HepG2 (cell line): Measurements from ENCODE around the gene PLAAT3. TPM values are rescaled to one million over a fixed set of nuclear protein-coding genes. Genes with fewer than 3 reads are reported as not detected.

Experiments used
- ARNT ChIP-seq: fragments of 450-650 bp; IDR thresholded peaks from 2 replicates; pipeline ENCODE4 v1.6.1; 2017
- CHD4 ChIP-seq: fragments of 200-600 bp; sonication (generic); IDR thresholded peaks from 2 replicates; pipeline ENCODE4 v1.7.0; 2017; ENCODE audit warnings: mild to moderate bottlenecking, low read length, borderline replicate concordance
- DRAP1 ChIP-seq: IDR thresholded peaks from 2 replicates; pipeline ENCODE4 v1.6.1; 2016; ENCODE audit warnings: missing genetic modification reagents, missing compliant biosample characterization
- EHMT2 ChIP-seq: fragments of 200-600 bp; sonication (generic); IDR thresholded peaks from 2 replicates; pipeline ENCODE4 v1.7.0; 2017; ENCODE audit warnings: antibody characterized with exemption, low read depth, low read length, borderline replicate concordance
- EP300 ChIP-seq, 3 experiments: sonication (generic) in 1 of 3; formaldehyde crosslinking in 1 of 3; IDR thresholded peaks; 2 replicates each; pipeline versions ENCODE4 v1.5.1 to v1.6.1; 2011 to 2020; ENCODE audit warnings: low read depth in 2 of 3, low read length in 2 of 3, borderline replicate concordance in 1 of 3, improper control_type of control experiment in 1 of 3, mild to moderate bottlenecking in 1 of 3, missing genetic modification reagents in 1 of 3, moderate library complexity in 1 of 3
- FOSL2 ChIP-seq: sonication (generic); formaldehyde crosslinking; IDR thresholded peaks from 2 replicates; pipeline ENCODE4 v1.4.0; 2020; ENCODE audit warnings: missing genetic modification reagents
- FOXJ3 ChIP-seq: sonication (generic); formaldehyde crosslinking; IDR thresholded peaks from 2 replicates; pipeline ENCODE4 v1.4.0; 2020; ENCODE audit warnings: missing genetic modification reagents, mild to moderate bottlenecking, borderline replicate concordance
- HDAC1 ChIP-seq: sonication (generic); formaldehyde crosslinking; IDR thresholded peaks from 2 replicates; pipeline ENCODE4 v1.5.1; 2020; ENCODE audit warnings: mild to moderate bottlenecking, missing genetic modification reagents
- IKZF5 ChIP-seq: IDR thresholded peaks from 2 replicates; pipeline ENCODE4 v1.6.1; 2018; ENCODE audit warnings: missing genetic modification reagents, mild to moderate bottlenecking, missing compliant biosample characterization
- KMT2A ChIP-seq: sonication (generic); formaldehyde crosslinking; IDR thresholded peaks from 2 replicates; pipeline ENCODE4 v1.4.0; 2020; ENCODE audit warnings: missing genetic modification reagents
- LCORL ChIP-seq, 2 experiments: fragments of 450-650 bp in 1 of 2; sonication (generic) in 1 of 2; formaldehyde crosslinking in 1 of 2; IDR thresholded peaks; 2 replicates each; pipeline versions ENCODE4 v1.5.0 to v1.6.1; 2017 to 2020; ENCODE audit warnings: antibody characterized with exemption in 1 of 2, missing genetic modification reagents in 1 of 2
- MAFF ChIP-seq: IDR thresholded peaks from 2 replicates; pipeline ENCODE4 v1.6.1; 2011; ENCODE audit warnings: low read depth, low read length, improper control_type of control experiment
- MEIS2 ChIP-seq: sonication (generic); formaldehyde crosslinking; IDR thresholded peaks from 2 replicates; pipeline ENCODE4 v1.9.0; 2021; ENCODE audit warnings: mild to moderate bottlenecking, missing genetic modification reagents
- MIER3 ChIP-seq: IDR thresholded peaks from 2 replicates; pipeline ENCODE4 v1.6.1; 2016; ENCODE audit warnings: missing compliant biosample characterization, borderline replicate concordance
- NFYB ChIP-seq: sonication (generic); formaldehyde crosslinking; IDR thresholded peaks from 2 replicates; pipeline ENCODE4 v1.4.0; 2020; ENCODE audit warnings: missing genetic modification reagents
- NR2F2 ChIP-seq: IDR thresholded peaks from 2 replicates; pipeline ENCODE4 v1.6.1; 2012; ENCODE audit warnings: low read depth, inconsistent platforms, borderline replicate concordance
- NR2F6 ChIP-seq, 2 experiments: IDR thresholded peaks; 2 replicates each; pipeline ENCODE4 v1.6.1; 2016; ENCODE audit warnings: antibody characterized with exemption in 1 of 2, mild to moderate bottlenecking in 1 of 2
- NR3C1 ChIP-seq: sonication (generic); formaldehyde crosslinking; IDR thresholded peaks from 2 replicates; pipeline ENCODE4 v1.4.0; 2020; ENCODE audit warnings: missing genetic modification reagents
- PITX1 ChIP-seq: sonication (generic); formaldehyde crosslinking; IDR thresholded peaks from 2 replicates; pipeline ENCODE4 v1.5.1; 2020; ENCODE audit warnings: mild to moderate bottlenecking, missing genetic modification reagents
- SP5 ChIP-seq: IDR thresholded peaks from 2 replicates; pipeline ENCODE4 v1.6.1; 2016; ENCODE audit warnings: low read depth, borderline replicate concordance
- ZNF225 ChIP-seq: sonication (generic); formaldehyde crosslinking; IDR thresholded peaks from 2 replicates; pipeline ENCODE4 v1.4.0; 2020; ENCODE audit warnings: mild to moderate bottlenecking, missing genetic modification reagents
- ZNF331 ChIP-seq: sonication (generic); formaldehyde crosslinking; IDR thresholded peaks from 2 replicates; pipeline ENCODE4 v1.4.0; 2020; ENCODE audit warnings: missing genetic modification reagents
- ZNF350 ChIP-seq: sonication (generic); formaldehyde crosslinking; IDR thresholded peaks from 2 replicates; pipeline ENCODE4 v1.4.0; 2020; ENCODE audit warnings: mild to moderate bottlenecking, low read depth, missing genetic modification reagents, borderline replicate concordance
- ZNF44 ChIP-seq: sonication (generic); formaldehyde crosslinking; IDR thresholded peaks from 2 replicates; pipeline ENCODE4 v1.5.1; 2020; ENCODE audit warnings: mild to moderate bottlenecking, missing genetic modification reagents
- polyA plus RNA-seq, 8 experiments: library from polyadenylated mRNA; depleted of rRNA in 3 of 8; stranded (reverse) in 7 of 8; unstranded in 1 of 8; fragments of >200 nt; fragmentation: Illumina TruSeq in 4 of 8; extraction: Trizol in 4 of 8; gene quantifications; 2 replicates each; pipeline versions ENCODE4 v1.2.1 to v1.2.3, GENCODE V29; 2011 to 2016; ENCODE audit warnings: low read depth in 4 of 8, missing spikeins in 1 of 8, mixed read lengths in 1 of 8; ENCODE audit not compliant: insufficient read depth in 1 of 8
- total RNA-seq, 5 experiments: library from RNA; depleted of rRNA; stranded (reverse); fragments of >200 nt; fragmentation: Illumina TruSeq; extraction: Trizol; gene quantifications; 2 replicates each; pipeline ENCODE4 v1.2.3, GENCODE V29; 2016; ENCODE audit warnings: low read depth in 1 of 5
- TF ChIP-seq, protein P1 (sequence below): sonication (generic); formaldehyde crosslinking; conservative IDR thresholded peaks from 2 replicates; pipeline ENCODE4 v1.4.0; 2020; ENCODE audit warnings: mild to moderate bottlenecking, missing genetic modification reagents, moderate library complexity

The PLAAT3 gene
- total and polyA plus RNA-seq, 2 of the 13 experiments (the other 11 are each of a cell fraction or from before 2014, with no cell fraction given), result 9.3 to 16.4 TPM

- TF ChIP-seq CHD4, result 0 out of 2 replicates have a peak, but pooled peaks have one; percentile 54
- TF ChIP-seq NR2F6 (IDR thresholded peaks at IDR 0.05), result 0 out of 2 replicates have a peak, but pooled peaks have one; percentile 42
- TF ChIP-seq NR2F6 (CRISPR knock-in tag; IDR thresholded peaks at IDR 0.05), result peak; percentile 58; the same call in 1 of the 2 replicates
- peak; percentile 13; the same call in 1 of the 2 replicates for TF ChIP-seq ZNF350
- TF ChIP-seq NR3C1 (CRISPR knock-in tag), result no peak
- 0 out of 2 replicates have a peak, but pooled peaks have one; percentile 57 for TF ChIP-seq ZNF44 (CRISPR knock-in tag)
- TF ChIP-seq KMT2A (CRISPR knock-in tag), result 0 out of 2 replicates have a peak, but pooled peaks have one; percentile 6
- no peak for TF ChIP-seq ZNF225 (CRISPR knock-in tag)
- TF ChIP-seq NR2F2, result peak; percentile 42; the same call in 1 of the 2 replicates
- TF ChIP-seq PITX1 (CRISPR knock-in tag), result no peak
- no peak for TF ChIP-seq ARNT
- TF ChIP-seq IKZF5 (CRISPR knock-in tag), result no peak
- TF ChIP-seq ZNF331 (CRISPR knock-in tag), result peak; percentile 54
- 0 out of 4 replicates have a peak, but pooled peaks of 1 of the 2 experiments have one; percentile 21 for TF ChIP-seq EP300 (IDR thresholded peaks at IDR 0.05; ENCODE audit: low read depth in 2 of 2, low read length in 2 of 2)
- TF ChIP-seq EP300 (CRISPR knock-in tag; IDR thresholded peaks at IDR 0.05; ENCODE audit: borderline replicate concordance), result no peak
- no peak for TF ChIP-seq LCORL (IDR thresholded peaks at IDR 0.05)
- TF ChIP-seq LCORL (CRISPR knock-in tag; IDR thresholded peaks at IDR 0.05), result peak; percentile 75
- TF ChIP-seq, protein P1, sequence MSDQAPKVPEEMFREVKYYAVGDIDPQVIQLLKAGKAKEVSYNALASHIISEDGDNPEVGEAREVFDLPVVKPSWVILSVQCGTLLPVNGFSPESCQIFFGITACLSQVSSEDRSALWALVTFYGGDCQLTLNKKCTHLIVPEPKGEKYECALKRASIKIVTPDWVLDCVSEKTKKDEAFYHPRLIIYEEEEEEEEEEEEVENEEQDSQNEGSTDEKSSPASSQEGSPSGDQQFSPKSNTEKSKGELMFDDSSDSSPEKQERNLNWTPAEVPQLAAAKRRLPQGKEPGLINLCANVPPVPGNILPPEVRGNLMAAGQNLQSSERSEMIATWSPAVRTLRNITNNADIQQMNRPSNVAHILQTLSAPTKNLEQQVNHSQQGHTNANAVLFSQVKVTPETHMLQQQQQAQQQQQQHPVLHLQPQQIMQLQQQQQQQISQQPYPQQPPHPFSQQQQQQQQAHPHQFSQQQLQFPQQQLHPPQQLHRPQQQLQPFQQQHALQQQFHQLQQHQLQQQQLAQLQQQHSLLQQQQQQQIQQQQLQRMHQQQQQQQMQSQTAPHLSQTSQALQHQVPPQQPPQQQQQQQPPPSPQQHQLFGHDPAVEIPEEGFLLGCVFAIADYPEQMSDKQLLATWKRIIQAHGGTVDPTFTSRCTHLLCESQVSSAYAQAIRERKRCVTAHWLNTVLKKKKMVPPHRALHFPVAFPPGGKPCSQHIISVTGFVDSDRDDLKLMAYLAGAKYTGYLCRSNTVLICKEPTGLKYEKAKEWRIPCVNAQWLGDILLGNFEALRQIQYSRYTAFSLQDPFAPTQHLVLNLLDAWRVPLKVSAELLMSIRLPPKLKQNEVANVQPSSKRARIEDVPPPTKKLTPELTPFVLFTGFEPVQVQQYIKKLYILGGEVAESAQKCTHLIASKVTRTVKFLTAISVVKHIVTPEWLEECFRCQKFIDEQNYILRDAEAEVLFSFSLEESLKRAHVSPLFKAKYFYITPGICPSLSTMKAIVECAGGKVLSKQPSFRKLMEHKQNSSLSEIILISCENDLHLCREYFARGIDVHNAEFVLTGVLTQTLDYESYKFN (CRISPR knock-in tag), result peak; percentile 55; the same call in 1 of the 2 replicates
- TF ChIP-seq HDAC1 (CRISPR knock-in tag), result peak; percentile 51; the same call in 1 of the 2 replicates
- peak; percentile 47 for TF ChIP-seq FOSL2 (CRISPR knock-in tag)
- no peak; the same call in 1 of the 2 replicates for TF ChIP-seq MIER3 (CRISPR knock-in tag)
- no peak; the same call in 1 of the 2 replicates for TF ChIP-seq DRAP1
- peak; percentile 58; the same call in 1 of the 2 replicates for TF ChIP-seq FOXJ3 (CRISPR knock-in tag)
- TF ChIP-seq NFYB (CRISPR knock-in tag), result no peak
- TF ChIP-seq MEIS2 (CRISPR knock-in tag), result no peak
- peak; percentile 82 for TF ChIP-seq MAFF
- TF ChIP-seq EHMT2, result peak; percentile 69
- 0 out of 2 replicates have a peak, but pooled peaks have one; percentile 44 for TF ChIP-seq SP5 (CRISPR knock-in tag)
These were observed 39.2 kb downstream of the PLAAT3 start (continued) for GRCh38 chr11:63574856-63575602.
